ENCODE measurements around the gene ZNF444.

DNA sequence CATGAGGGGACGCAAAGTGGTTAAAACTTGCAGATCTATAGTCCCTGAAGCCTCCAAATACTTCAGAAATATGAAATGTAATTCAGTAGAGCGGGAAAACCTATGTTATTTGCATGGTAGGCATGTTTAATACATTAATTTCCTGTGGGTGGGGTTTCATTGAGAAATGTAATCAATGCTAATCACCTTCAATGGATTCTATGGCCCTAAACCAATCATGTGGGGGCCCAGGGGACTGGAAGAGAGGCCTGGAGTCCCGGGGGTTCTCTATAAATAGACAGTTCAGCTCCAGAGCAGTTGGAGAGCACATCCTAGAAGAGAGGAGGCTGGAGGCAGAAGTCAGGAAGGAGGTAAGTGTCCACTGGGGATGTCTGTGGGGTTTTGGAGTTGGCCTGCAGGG, 60.9 kb downstream of the ZNF444 start, which contains the start of gene ZSCAN5C:
- TF ChIP-seq, protein P1, sequence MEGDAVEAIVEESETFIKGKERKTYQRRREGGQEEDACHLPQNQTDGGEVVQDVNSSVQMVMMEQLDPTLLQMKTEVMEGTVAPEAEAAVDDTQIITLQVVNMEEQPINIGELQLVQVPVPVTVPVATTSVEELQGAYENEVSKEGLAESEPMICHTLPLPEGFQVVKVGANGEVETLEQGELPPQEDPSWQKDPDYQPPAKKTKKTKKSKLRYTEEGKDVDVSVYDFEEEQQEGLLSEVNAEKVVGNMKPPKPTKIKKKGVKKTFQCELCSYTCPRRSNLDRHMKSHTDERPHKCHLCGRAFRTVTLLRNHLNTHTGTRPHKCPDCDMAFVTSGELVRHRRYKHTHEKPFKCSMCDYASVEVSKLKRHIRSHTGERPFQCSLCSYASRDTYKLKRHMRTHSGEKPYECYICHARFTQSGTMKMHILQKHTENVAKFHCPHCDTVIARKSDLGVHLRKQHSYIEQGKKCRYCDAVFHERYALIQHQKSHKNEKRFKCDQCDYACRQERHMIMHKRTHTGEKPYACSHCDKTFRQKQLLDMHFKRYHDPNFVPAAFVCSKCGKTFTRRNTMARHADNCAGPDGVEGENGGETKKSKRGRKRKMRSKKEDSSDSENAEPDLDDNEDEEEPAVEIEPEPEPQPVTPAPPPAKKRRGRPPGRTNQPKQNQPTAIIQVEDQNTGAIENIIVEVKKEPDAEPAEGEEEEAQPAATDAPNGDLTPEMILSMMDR (IDR thresholded peaks at IDR 0.05) = no peak
- TF ChIP-seq EP300 (IDR thresholded peaks at IDR 0.05) (no peak), POLR2A (IDR thresholded peaks at IDR 0.05) (no peak)
